Stimulated activated naive CD8-positive, alpha-beta T cell treated with anti-CD3 and anti-CD28 coated beads, Interleukin-15, Interleukin-2, amounts not matched to agents 100 ng/mL and 50 ng/mL, for 24 hours (primary cell): ENCODE measurements around the gene GBP4.
"Not testable (repeated sequence)": the region's sequence is repeated elsewhere in the genome, so short reads cannot be mapped to it uniquely, and the experiment has no call there.

Experiments used
- H3K27ac Mint-ChIP-seq: one replicate; pipeline ENCODE4 v1.8.0; 2021; ENCODE audit warnings: mild to moderate bottlenecking, mixed read lengths
- H3K27me3 Mint-ChIP-seq: one replicate; pipeline ENCODE4 v1.8.0; 2021; ENCODE audit warnings: mixed read lengths
- H3K36me3 Mint-ChIP-seq: one replicate; pipeline ENCODE4 v1.8.0; 2021; ENCODE audit warnings: low read depth, mixed read lengths
- H3K4me1 Mint-ChIP-seq: one replicate; pipeline ENCODE4 v1.8.0; 2021; ENCODE audit warnings: low read depth, mixed read lengths
- H3K4me3 Mint-ChIP-seq: one replicate; pipeline ENCODE4 v1.8.0; 2021; ENCODE audit warnings: mild to moderate bottlenecking, mixed read lengths
- H3K9me3 Mint-ChIP-seq: one replicate; pipeline ENCODE4 v1.8.0; 2021; ENCODE audit warnings: mixed read lengths

The GBP4 gene, protein sequence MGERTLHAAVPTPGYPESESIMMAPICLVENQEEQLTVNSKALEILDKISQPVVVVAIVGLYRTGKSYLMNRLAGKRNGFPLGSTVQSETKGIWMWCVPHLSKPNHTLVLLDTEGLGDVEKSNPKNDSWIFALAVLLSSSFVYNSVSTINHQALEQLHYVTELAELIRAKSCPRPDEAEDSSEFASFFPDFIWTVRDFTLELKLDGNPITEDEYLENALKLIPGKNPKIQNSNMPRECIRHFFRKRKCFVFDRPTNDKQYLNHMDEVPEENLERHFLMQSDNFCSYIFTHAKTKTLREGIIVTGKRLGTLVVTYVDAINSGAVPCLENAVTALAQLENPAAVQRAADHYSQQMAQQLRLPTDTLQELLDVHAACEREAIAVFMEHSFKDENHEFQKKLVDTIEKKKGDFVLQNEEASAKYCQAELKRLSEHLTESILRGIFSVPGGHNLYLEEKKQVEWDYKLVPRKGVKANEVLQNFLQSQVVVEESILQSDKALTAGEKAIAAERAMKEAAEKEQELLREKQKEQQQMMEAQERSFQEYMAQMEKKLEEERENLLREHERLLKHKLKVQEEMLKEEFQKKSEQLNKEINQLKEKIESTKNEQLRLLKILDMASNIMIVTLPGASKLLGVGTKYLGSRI

DNA sequence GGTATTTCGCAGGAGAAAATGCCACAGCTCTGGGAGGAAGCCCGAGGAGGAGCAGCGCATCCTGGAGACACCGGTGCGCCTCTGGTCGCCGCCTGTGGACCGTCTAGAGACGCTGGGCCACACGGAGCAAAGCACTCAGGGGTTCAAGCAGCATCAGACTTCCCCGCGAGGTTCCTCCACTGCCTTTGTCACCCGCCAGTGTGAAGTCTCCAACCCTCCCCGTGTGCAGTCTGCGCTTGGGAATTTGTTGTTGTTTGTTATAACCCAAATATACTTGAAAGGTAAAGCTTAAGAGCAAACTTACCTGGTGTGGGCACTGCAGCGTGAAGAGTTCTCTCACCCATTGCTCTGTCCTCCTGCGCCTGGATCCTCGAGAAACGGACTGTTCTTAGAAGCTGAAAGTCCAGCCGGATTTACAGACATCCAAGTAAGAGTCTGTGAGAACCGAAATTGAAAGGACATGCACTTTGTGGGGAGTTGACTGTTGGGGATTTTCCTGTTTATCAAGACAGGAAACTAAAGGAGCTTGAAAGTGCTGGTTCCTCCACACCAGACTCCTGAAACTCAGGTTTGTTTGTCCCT, at the start of gene GBP4:
GBP4 (minus strand) TSS at position 452 of the 582 bp plus-strand sequence; CDS start at position 344, 108 bp downstream.
- H3K4me1 Mint-ChIP-seq: peaks cover 89% of the 10 kb centered on the region
- H3K4me3 Mint-ChIP-seq: peak within 1 kb of the TSS; percentile 94
- peaks cover 34% of the 10 kb centered on the region for H3K36me3 Mint-ChIP-seq
- H3K27me3 Mint-ChIP-seq: no peaks in the 10 kb centered on the region
- peak within 1 kb of the TSS; percentile 99 for H3K27ac Mint-ChIP-seq
- H3K9me3 Mint-ChIP-seq: peaks cover 1% of the 10 kb centered on the region

DNA sequence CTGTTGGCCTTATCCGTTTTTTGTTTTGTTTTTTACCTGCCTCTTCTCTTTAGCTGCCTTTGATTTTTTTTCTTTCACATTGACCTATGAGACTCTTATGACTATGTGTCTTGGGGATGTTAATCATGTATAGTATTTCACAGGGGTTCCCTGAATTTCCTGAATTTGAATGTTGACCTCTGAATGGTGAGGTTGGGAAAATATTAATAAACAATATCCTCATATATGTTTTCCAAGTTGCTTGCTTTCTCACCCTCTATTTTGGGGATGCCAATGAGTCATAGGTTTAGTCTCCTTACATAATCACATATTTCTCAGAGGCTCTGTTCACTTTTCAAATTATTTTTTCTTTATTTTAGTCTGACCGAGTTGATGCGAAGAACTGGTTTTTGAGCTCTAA, 44.3 kb upstream of the GBP4 start:
- Mint-ChIP-seq H3K27ac (no peak overlapping the region), H3K27me3 (no peaks in the 10 kb centered on the region), H3K4me3 (no peak overlapping the region), H3K9me3 (peaks cover 27% of the 10 kb centered on the region), H3K36me3 (peaks cover 32% of the 10 kb centered on the region), H3K4me1 (peaks cover 12% of the 10 kb centered on the region)

DNA sequence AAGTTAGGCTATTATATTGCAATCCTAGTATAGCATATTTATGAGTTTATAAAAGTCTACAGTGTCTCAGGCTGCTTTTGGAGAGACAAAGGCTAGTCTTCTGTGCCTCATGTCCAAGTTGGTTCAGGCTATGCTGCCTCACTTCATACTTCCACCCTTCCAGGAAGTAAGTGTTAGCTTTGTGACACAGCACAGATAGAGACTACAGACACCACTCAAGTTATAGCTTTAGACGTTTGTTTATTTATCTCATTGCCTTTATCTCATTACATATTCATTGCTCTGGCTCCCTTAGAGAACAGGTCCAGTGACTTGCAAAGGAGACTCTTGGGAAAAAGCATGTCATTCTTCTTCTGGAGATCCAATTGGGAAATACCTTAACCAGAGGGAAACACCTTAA, 22.6 kb upstream of the GBP4 start:
- H3K9me3 Mint-ChIP-seq: peaks cover 12% of the 10 kb centered on the region
- no peak overlapping the region for H3K27ac Mint-ChIP-seq
- no peak overlapping the region for H3K4me3 Mint-ChIP-seq
- no peaks in the 10 kb centered on the region for H3K4me1 Mint-ChIP-seq
- no peaks in the 10 kb centered on the region for H3K27me3 Mint-ChIP-seq
- H3K36me3 Mint-ChIP-seq: peaks cover 11% of the 10 kb centered on the region

DNA sequence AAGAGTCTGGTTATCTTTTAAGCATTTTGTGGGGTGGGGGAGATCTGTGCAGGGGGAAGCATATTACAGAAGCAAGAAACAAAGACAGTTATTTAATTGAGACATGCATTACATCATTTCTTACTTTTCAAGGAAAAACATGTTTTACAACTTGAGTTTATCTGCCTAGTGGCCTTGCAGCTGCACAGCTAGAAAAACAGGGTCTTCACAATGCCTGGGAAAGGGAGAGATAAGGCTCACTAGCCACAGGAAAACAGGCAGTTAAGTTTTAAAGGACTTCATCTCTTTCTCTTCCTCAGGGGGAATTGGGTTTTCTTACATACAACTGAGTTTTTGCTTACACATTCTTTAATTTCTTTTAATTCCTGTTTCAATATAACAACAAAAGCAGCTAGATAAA, 21.1 kb upstream of the GBP4 start:
- H3K27ac Mint-ChIP-seq, H3K4me1 Mint-ChIP-seq, H3K36me3 Mint-ChIP-seq, H3K4me3 Mint-ChIP-seq, H3K27me3 Mint-ChIP-seq, H3K9me3 Mint-ChIP-seq: not testable (repeated sequence)

DNA sequence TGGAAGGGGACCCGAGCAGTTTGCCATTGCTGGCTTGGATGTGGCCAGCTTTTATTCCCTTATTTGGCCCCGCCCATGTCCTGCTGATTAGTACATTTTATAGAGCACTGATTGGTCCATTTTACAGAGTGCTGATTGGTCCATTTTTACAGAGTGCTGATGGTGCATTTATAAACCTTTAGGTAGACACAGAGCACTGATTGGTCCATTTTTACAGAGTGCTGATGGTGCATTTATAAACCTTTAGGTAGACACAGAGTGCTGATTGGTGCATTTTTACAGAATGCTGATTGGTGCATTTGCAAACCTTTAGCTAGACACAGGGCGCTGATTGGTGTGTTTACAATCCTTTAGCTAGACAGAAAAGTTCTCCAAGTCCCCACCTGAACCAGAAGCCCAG, 20.2 kb upstream of the GBP4 start:
- H3K27me3 Mint-ChIP-seq, H3K4me3 Mint-ChIP-seq, H3K4me1 Mint-ChIP-seq, H3K9me3 Mint-ChIP-seq, H3K27ac Mint-ChIP-seq, H3K36me3 Mint-ChIP-seq: not testable (repeated sequence)

DNA sequence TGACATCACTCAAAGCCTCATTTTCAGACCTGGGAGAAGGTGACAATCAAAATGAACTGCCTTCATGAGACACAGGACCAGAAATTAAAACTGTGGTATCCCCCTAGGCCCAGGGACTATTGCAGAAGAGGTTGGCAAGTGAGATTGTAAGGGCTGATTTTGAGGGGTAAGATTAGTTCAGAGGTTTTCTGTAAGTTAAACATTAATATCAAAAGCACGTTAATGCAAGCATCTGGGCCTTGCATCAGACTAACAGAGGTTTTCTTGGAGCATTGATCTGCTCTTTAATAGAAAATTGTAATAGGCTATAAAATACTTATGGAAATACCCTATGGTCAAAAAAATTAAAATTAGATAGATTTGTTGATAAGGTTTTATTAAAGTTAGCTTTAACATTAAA, 14.6 kb upstream of the GBP4 start:
- Mint-ChIP-seq H3K27ac (no peak overlapping the region), H3K4me1 (no peaks in the 10 kb centered on the region), H3K9me3 (peaks cover 5% of the 10 kb centered on the region), H3K4me3 (no peak overlapping the region), H3K36me3 (peaks cover 8% of the 10 kb centered on the region), H3K27me3 (no peaks in the 10 kb centered on the region)

DNA sequence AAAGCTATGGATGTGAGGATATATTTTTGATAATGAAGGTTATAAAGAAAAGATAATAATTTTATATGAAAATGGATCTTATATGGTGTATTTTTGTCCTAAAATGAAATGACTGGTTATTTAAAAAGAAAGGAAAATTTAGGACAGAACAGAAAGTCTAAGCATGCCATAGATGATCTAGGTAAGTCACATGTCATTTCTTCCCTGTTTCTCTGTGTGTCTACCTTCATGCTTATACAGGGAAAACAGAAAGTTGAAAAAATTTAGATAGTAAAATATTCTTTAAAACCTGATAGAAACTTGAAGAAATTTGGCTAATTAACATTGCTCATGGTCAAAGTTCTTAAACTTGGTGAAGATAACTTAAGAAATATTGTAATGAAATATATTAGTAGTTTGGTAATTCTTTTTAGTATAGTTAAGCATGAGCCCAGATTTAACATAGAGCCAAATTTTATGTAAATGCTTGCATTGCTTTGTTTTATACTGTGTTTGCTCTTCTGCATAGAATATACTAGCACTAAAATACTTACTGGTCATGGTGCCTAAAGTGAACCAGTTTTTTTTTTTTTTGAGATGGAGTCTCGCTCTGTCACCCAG, 12.4 kb upstream of the GBP4 start:
- no peak overlapping the region for H3K4me3 Mint-ChIP-seq
- H3K4me1 Mint-ChIP-seq: no peaks in the 10 kb centered on the region
- peaks cover 5% of the 10 kb centered on the region for H3K36me3 Mint-ChIP-seq
- no peak overlapping the region for H3K27ac Mint-ChIP-seq
- peaks cover 4% of the 10 kb centered on the region for H3K9me3 Mint-ChIP-seq
- H3K27me3 Mint-ChIP-seq: no peaks in the 10 kb centered on the region

DNA sequence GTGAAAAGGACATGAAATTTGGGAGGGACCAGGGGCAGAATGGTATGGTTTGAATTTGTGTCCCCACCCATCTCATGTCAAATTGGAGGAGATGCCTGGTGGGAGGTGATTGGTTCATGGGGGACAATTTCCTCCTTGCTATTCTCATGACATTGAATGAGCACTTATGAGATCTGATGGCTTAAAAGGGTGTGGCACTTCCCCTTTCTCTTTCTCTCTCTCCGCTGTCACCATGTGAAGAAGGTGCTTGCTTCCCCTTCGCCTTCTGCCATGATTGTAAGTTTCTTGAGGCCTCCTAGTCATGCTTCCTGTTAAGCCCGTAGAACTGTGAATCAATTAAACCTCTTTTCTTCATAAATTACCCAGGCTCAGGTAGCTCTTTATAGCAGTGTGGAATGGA, 7.6 kb upstream of the GBP4 start:
- H3K27me3 Mint-ChIP-seq: no peaks in the 10 kb centered on the region
- peaks cover 20% of the 10 kb centered on the region for H3K36me3 Mint-ChIP-seq
- peaks cover 24% of the 10 kb centered on the region for H3K4me1 Mint-ChIP-seq
- H3K4me3 Mint-ChIP-seq: no peak overlapping the region
- no peak overlapping the region for H3K27ac Mint-ChIP-seq
- peaks cover 17% of the 10 kb centered on the region for H3K9me3 Mint-ChIP-seq

DNA sequence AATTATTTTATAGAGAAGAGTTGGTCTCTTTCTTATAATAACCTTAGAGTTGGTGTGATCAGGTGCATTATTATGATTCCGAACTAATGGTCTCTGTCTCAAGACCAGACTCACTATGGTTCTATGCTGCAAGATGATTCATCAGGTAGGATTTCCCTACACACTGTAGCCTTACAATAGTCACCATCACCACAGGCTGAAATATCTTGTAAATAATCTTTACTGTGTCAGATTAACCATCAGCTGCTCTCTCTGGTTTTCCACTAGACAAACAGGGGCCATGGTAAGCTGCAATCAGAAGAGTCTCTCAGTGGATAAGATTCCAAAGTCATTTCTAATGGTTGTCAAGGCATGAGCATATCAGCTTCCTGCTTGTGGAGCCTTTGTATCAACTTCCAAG, 4.4 kb upstream of the GBP4 start:
- peaks cover 48% of the 10 kb centered on the region for H3K4me1 Mint-ChIP-seq
- H3K4me3 Mint-ChIP-seq: no peak overlapping the region
- no peaks in the 10 kb centered on the region for H3K27me3 Mint-ChIP-seq
- peaks cover 20% of the 10 kb centered on the region for H3K36me3 Mint-ChIP-seq
- peaks cover 17% of the 10 kb centered on the region for H3K9me3 Mint-ChIP-seq
- no peak overlapping the region for H3K27ac Mint-ChIP-seq

DNA sequence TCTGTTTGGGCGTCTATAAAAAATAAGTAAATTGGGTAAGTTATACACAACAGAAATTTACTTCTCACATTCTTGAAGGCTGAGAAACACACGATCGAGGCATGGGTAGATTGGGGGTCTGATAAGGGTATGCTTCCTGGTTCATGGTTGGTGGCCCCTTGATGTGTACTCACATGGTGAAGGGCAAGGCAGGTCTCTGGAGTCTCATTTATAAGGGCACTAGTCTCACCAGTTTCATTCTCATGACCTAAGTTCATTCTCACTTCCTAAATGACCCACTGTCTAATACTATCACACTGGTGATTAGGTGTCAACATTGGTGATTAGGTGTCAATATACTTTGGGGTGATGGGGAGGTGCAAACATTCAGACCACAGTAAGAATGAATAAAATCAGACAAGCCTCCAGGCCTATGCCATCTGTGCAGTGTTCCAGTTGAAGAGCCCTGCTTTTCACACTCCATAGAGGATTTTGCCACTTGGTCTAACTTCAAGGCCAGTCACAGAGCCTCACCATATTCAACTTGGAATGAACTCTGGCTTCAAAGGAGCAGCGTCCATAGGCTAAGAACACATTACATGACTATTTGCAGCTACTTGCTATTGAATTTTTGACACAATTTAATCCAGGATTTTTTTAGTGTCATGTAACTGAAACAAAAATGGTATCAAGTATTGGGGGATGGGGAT, 2.5 kb upstream of the GBP4 start:
- H3K4me3 Mint-ChIP-seq: peak overlapping the region; percentile 64
- peak overlapping the region; percentile 99 for H3K27ac Mint-ChIP-seq
- H3K27me3 Mint-ChIP-seq: no peaks in the 10 kb centered on the region
- peaks cover 13% of the 10 kb centered on the region for H3K9me3 Mint-ChIP-seq
- peaks cover 23% of the 10 kb centered on the region for H3K36me3 Mint-ChIP-seq
- H3K4me1 Mint-ChIP-seq: peaks cover 64% of the 10 kb centered on the region

DNA sequence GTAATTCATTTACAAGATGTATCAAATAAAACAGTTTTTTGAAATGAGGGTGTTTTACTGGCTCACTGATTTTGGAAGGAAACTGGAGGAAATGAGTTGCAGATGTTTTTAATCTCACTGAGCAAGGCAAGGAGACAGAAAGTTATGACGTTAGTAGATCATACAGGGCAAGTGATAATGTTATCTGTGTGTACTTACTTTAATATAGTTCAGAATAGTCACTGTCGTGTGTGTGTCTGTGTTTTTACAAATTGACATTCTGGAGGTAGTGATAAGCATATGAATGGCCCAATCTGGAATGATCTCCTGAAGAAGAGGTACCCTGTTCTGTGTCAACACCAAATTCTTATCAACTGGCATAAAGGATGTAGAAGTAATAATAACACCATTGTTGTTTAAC, 1.9 kb upstream of the GBP4 start:
- Mint-ChIP-seq H3K27me3 (no peaks in the 10 kb centered on the region), H3K9me3 (peaks cover 13% of the 10 kb centered on the region), H3K4me1 (peaks cover 70% of the 10 kb centered on the region), H3K27ac (peak overlapping the region; percentile 99), H3K4me3 (peak overlapping the region; percentile 64), H3K36me3 (peaks cover 26% of the 10 kb centered on the region)

DNA sequence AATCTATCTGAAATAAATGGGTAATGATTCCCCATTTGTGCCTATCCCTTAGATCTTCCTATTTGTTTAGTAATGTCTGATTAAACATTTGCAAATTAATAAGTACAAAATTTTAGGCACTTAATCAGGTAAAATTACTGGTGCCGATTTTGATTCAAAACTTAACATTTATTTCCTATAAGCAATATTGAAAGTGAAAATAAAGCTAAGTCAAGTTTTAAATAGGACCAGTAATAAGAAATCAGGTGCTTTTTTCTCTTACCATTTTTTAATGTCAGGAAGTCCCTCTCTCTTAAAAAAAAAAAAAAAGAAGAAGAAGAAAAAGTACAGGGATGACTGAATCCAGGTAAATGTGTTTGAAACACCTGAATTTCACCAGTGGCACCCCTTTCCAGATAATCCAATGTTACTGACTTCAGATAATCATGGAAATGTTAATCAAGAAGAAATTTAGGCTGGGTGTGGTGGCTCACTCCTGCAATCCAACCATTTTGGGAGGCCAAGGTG, 836 bp upstream of the GBP4 start:
- no peaks in the 10 kb centered on the region for H3K27me3 Mint-ChIP-seq
- H3K4me3 Mint-ChIP-seq: peak overlapping the region; percentile 94
- H3K36me3 Mint-ChIP-seq: peaks cover 32% of the 10 kb centered on the region
- peaks cover 81% of the 10 kb centered on the region for H3K4me1 Mint-ChIP-seq
- H3K9me3 Mint-ChIP-seq: peaks cover 11% of the 10 kb centered on the region
- peak overlapping the region; percentile 99 for H3K27ac Mint-ChIP-seq

DNA sequence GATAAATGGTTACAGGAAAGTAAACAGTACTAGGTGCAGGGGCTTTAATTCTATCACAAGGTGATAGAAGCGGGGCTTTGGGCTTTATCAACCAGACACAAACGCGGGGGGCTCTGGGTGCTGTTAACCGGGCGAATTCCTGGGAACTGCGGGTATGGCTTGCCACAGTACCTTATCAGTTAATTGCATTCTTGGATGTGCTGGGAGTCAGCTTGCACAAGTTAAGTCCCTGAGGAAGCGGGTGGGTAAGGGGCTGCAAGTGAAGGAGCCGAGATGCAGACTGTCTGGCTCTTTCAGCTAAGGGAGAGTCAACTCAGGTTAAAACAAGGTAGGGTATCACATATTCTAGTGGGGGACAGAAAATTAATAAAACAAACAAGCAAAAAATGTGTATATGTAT, 661 bp downstream of the GBP4 start:
- H3K4me3 Mint-ChIP-seq: peak overlapping the region; percentile 94
- H3K27ac Mint-ChIP-seq: peak overlapping the region; percentile 99
- peaks cover 34% of the 10 kb centered on the region for H3K36me3 Mint-ChIP-seq
- H3K9me3 Mint-ChIP-seq: no peaks in the 10 kb centered on the region
- H3K27me3 Mint-ChIP-seq: no peaks in the 10 kb centered on the region
- H3K4me1 Mint-ChIP-seq: peaks cover 84% of the 10 kb centered on the region

DNA sequence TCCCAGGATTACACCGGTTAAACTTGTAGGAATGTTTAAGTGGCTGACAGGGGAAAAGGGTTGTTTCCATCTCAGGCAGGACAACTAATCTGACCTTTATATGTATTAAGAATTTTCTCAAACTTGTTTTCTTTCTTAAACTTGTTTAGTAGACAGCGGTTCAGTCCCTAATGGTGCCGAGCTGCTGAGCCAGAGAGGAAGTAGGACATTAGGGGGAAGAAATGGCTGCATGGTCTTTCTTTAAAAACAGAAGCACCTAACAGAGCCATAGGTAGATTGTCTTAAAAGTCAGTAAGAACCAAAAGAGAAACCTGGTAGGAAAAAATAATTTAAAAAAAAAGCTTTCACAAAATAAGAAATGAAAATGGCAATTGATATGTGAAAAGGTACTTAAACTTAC, 3.3 kb downstream of the GBP4 start:
- H3K36me3 Mint-ChIP-seq: peaks cover 49% of the 10 kb centered on the region
- H3K27me3 Mint-ChIP-seq: no peaks in the 10 kb centered on the region
- no peaks in the 10 kb centered on the region for H3K9me3 Mint-ChIP-seq
- peak overlapping the region; percentile 94 for H3K4me3 Mint-ChIP-seq
- H3K27ac Mint-ChIP-seq: peak overlapping the region; percentile 69
- H3K4me1 Mint-ChIP-seq: peaks cover 65% of the 10 kb centered on the region
